ENCODE measurements around the gene VIPR2.

The VIPR2 gene

GRCh38 chr7:159028508-159029401, 115.9 kb downstream of the VIPR2 start:
- no peaks in the 10 kb centered on the region for H3K27me3 ChIP-seq (ENCODE audit: insufficient read depth, low read depth, severe bottlenecking)

GRCh38 chr7:159027789-159028507, 116.7 kb downstream of the VIPR2 start:
- no peaks in the 10 kb centered on the region for H3K9me3 ChIP-seq (ENCODE audit: severe bottlenecking)
- no peak for DNase-seq
- no peaks in the 10 kb centered on the region for H3K27me3 ChIP-seq (ENCODE audit: insufficient read depth, low read depth, severe bottlenecking)
- TF ChIP-seq CTCF (IDR thresholded peaks at IDR 0.05; ENCODE audit: low read depth, low read length) = no peak
- no peak overlapping the region for H3K27ac ChIP-seq
- H3K4me3 ChIP-seq (ENCODE audit: low read depth, low read length) = no peak overlapping the region
- no peaks in the 10 kb centered on the region for H3K36me3 ChIP-seq

More at GRCh38 chr7:159028508-159029401, 115.9 kb downstream of the VIPR2 start:
- Histone ChIP-seq H3K4me3 (ENCODE audit: low read depth, low read length) (no peak overlapping the region), H3K27ac (no peak overlapping the region), H3K36me3 (no peaks in the 10 kb centered on the region), H3K9me3 (ENCODE audit: severe bottlenecking) (no peaks in the 10 kb centered on the region)
- no peak for TF ChIP-seq CTCF (IDR thresholded peaks at IDR 0.05; ENCODE audit: low read depth, low read length)
- DNase-seq = no peak

- TF ChIP-seq CTCF (IDR thresholded peaks at IDR 0.05; ENCODE audit: low read depth, low read length) = no peak
- no peaks in the 10 kb centered on the region for H3K27me3 ChIP-seq (ENCODE audit: insufficient read depth, low read depth, severe bottlenecking)
Observed at GRCh38 chr7:159027056-159027788, 117.4 kb downstream of the VIPR2 start.

GRCh38 chr7:159026271-159027055, 118.2 kb downstream of the VIPR2 start:
- Histone ChIP-seq H3K36me3 (no peaks in the 10 kb centered on the region), H3K9me3 (ENCODE audit: severe bottlenecking) (no peaks in the 10 kb centered on the region), H3K27me3 (ENCODE audit: insufficient read depth, low read depth, severe bottlenecking) (no peaks in the 10 kb centered on the region), H3K27ac (no peak overlapping the region), H3K4me3 (ENCODE audit: low read depth, low read length) (no peak overlapping the region)
- no peak for TF ChIP-seq CTCF (IDR thresholded peaks at IDR 0.05; ENCODE audit: low read depth, low read length)
- no peak for DNase-seq

More at GRCh38 chr7:159027056-159027788, 117.4 kb downstream of the VIPR2 start:
- H3K4me3 ChIP-seq (ENCODE audit: low read depth, low read length) = no peak overlapping the region
- no peaks in the 10 kb centered on the region for H3K9me3 ChIP-seq (ENCODE audit: severe bottlenecking)
- DNase-seq = no peak
- no peak overlapping the region for H3K27ac ChIP-seq
- no peaks in the 10 kb centered on the region for H3K36me3 ChIP-seq

- Histone ChIP-seq H3K9me3 (ENCODE audit: severe bottlenecking) (no peaks in the 10 kb centered on the region), H3K27ac (no peak overlapping the region), H3K4me3 (ENCODE audit: low read depth, low read length) (no peak overlapping the region), H3K36me3 (no peaks in the 10 kb centered on the region), H3K27me3 (ENCODE audit: insufficient read depth, low read depth, severe bottlenecking) (no peaks in the 10 kb centered on the region)
- no peak for DNase-seq
- no peak for TF ChIP-seq CTCF (IDR thresholded peaks at IDR 0.05; ENCODE audit: low read depth, low read length)
Observed at GRCh38 chr7:159025161-159025779, 119.4 kb downstream of the VIPR2 start.

Measured in WERI-Rb-1 (cell line).